T-helper 2 cell treated with Interferon-gamma antibody and Interleukin-4, amounts not matched to agents 5 μg/mL and 100 μg/mL, for 36 hours (primary cell): ENCODE results near the gene RAB7A.

Experiments
- DNase-seq: peaks from one replicate; pipeline ENCODE4 v3.0.0; 2021; ENCODE audit warnings: low spot score
- H3K27ac Mint-ChIP-seq: one replicate; pipeline ENCODE4 v1.8.0; 2021; ENCODE audit warnings: mild to moderate bottlenecking, mixed read lengths
- H3K27me3 Mint-ChIP-seq: one replicate; pipeline ENCODE4 v1.8.0; 2021; ENCODE audit warnings: low read depth, mixed read lengths
- H3K36me3 Mint-ChIP-seq: one replicate; pipeline ENCODE4 v1.8.0; 2021; ENCODE audit warnings: low read depth, mixed read lengths
- H3K4me1 Mint-ChIP-seq: one replicate; pipeline ENCODE4 v1.8.0; 2021; ENCODE audit warnings: low read depth, mixed read lengths
- H3K4me3 Mint-ChIP-seq: one replicate; pipeline ENCODE4 v1.8.0; 2022; ENCODE audit warnings: mild to moderate bottlenecking, moderate library complexity, mixed read lengths
- H3K9me3 Mint-ChIP-seq: one replicate; pipeline ENCODE4 v1.8.0; 2021; ENCODE audit warnings: mixed read lengths

The RAB7A gene

DNA sequence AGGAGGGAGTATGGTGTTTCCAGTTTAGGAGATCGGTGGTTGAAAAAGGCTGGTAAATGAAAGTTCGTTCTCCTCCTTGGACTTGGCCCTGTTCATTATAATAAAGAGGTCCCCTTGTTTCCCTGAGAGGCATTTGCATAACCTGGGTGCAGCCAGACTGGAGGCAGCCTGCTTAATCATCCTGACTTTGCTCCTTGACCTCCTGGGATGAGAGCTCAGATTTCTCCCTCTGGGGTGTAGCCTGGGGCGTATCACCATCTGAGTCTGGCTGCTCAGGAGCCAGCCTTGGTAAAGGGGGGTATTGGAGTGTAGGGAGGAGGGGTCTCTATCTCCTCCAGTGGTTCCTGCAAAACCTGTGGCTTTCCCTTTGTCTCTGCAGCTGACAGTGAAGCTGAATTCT, 132.2 kb downstream of the RAB7A start:
- no peaks in the 10 kb centered on the region for H3K4me1 Mint-ChIP-seq
- H3K36me3 Mint-ChIP-seq: peaks cover 18% of the 10 kb centered on the region
- no peak for DNase-seq
- H3K27ac Mint-ChIP-seq: no peak overlapping the region
- peaks cover 64% of the 10 kb centered on the region for H3K9me3 Mint-ChIP-seq
- no peaks in the 10 kb centered on the region for H3K27me3 Mint-ChIP-seq
- H3K4me3 Mint-ChIP-seq: no peak overlapping the region

DNA sequence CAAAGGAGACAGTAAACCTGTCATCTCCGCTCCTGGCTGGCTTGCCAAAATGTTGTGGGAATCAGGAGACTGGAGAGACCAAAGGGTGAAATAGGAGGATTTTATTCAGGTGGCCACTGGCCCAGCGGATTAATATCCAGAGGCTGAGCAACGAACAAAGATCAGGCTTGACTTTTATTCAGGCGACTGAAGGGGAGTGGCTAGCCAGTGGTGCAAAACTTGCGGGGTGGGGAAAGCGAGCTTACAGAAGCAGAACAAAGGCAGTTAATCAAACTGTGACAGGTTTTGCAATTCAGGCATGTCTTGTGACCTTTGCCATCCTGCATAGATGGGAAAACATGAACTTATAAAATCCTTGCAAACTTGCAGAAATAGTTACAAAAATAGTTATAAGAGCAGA, 133.6 kb downstream of the RAB7A start:
- DNase-seq: no peak
- Mint-ChIP-seq H3K27me3 (no peaks in the 10 kb centered on the region), H3K9me3 (peaks cover 56% of the 10 kb centered on the region), H3K4me1 (no peaks in the 10 kb centered on the region), H3K27ac (no peak overlapping the region), H3K36me3 (peaks cover 14% of the 10 kb centered on the region), H3K4me3 (no peak overlapping the region)

DNA sequence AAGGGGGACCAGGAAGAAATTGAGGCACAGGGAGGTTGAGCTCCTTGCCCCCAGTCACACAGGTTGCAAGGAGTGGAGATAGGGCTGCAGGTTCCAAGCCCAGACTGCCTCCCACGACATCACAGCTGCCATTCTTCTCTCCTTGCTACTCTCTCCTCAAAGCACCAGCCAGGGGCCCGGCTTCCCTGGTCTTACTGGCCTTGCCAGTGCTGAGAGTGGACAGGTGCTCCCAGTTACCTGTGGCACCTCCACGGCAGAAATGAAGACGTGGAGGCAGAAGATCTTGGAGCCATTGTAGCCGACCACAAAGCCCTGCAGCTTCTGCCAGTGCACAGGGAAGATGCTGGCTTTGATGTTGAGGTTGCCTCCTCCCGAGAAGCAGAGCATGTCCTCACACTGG, 135.5 kb downstream of the RAB7A start:
- Mint-ChIP-seq H3K4me1 (no peaks in the 10 kb centered on the region), H3K27ac (no peak overlapping the region), H3K9me3 (peaks cover 44% of the 10 kb centered on the region), H3K36me3 (peaks cover 13% of the 10 kb centered on the region), H3K27me3 (no peaks in the 10 kb centered on the region), H3K4me3 (no peak overlapping the region)
- no peak for DNase-seq

DNA sequence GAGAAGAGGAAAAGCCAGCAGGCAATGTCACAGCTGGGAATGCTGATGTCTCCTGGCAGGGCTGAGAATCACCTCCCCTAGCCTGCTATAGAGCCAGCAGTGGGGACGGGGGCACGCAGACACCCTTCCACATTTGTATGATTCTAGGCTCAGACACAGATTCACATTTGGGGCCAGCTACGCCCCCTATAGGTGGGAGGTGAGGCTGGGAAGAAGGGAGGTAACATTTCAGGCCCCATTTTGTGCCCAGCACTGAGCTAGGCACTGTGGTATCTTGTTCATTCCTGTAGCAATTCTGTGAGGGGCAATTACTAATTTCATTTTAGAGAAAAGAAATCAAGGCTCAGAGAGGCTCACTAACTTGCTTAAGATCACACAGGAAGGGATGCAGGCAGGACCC, 137.6 kb downstream of the RAB7A start:
- no peaks in the 10 kb centered on the region for H3K4me1 Mint-ChIP-seq
- no peak overlapping the region for H3K4me3 Mint-ChIP-seq
- DNase-seq: no peak

More for the DNA sequence above, 137.6 kb downstream of the RAB7A start:
- H3K27ac Mint-ChIP-seq: no peak overlapping the region
- no peaks in the 10 kb centered on the region for H3K27me3 Mint-ChIP-seq
- H3K9me3 Mint-ChIP-seq: peaks cover 29% of the 10 kb centered on the region
- peaks cover 11% of the 10 kb centered on the region for H3K36me3 Mint-ChIP-seq
